Endothelial cell of umbilical vein (primary cell): ENCODE measurements around the gene ZNF346. TPM values are rescaled to one million over a fixed set of nuclear protein-coding genes. Genes with fewer than 3 reads are reported as not detected.
A peak's percentile ranks its signal among the peaks of the same experiment; 100 is the strongest.

ENCODE experiments used
- BruUV-seq: library from RNA; stranded (reverse); fragments of 400-500 nt; replicated peaks from 2 replicates; lab custom pipeline; 2021; lab: Mats Ljungman, UMichigan
- CTCF ChIA-PET: fragments of 300-600, 350-600 bp; sonication (Branson Sonifier 250); formaldehyde crosslinking; loops from one replicate; lab custom pipeline; 2021; ENCODE audit warnings: antibody characterized with exemption, inconsistent platforms; lab: Charles Lee
- POLR2A ChIA-PET: fragments of 300-600, 350-600 bp; sonication (Branson Sonifier 250); formaldehyde crosslinking; loops from one replicate; lab custom pipeline; 2021; ENCODE audit warnings: antibody characterized with exemption, inconsistent platforms; lab: Charles Lee
- DNase-seq: peaks from one replicate; pipeline ENCODE4 v3.0.0-alpha.2; 2011; ENCODE audit warnings: low read depth, low spot score
- FAIRE-seq: peaks from 2 replicates; lab custom pipeline; 2011; peaks lifted over from hg19 to GRCh38; lab: Jason Lieb, UNC
- H2AFZ ChIP-seq: 2 replicates; pipeline ENCODE4 v1.6.0; 2012; ENCODE audit warnings: low read depth, low read length, control low read depth, inconsistent platforms
- H3K27ac ChIP-seq: 2 replicates; pipeline ENCODE4 v1.5.1; 2011; ENCODE audit warnings: low read depth, mild to moderate bottlenecking, control low read depth, low read length, moderate library complexity; ENCODE audit not compliant: insufficient read depth
- H3K27me3 ChIP-seq, 2 experiments: 2 replicates each; pipeline versions ENCODE4 v1.6.0 to v1.6.1; 2011; ENCODE audit warnings: low read length in 2 of 2, mixed read lengths in 1 of 2; ENCODE audit not compliant: control insufficient read depth in 2 of 2, insufficient read depth in 2 of 2
- H3K36me3 ChIP-seq, 2 experiments: 2 replicates in 1 of 2; 3 replicates in 1 of 2; pipeline ENCODE4 v1.5.1; 2011; ENCODE audit warnings: low read length in 2 of 2, mild to moderate bottlenecking in 1 of 2, moderate library complexity in 1 of 2; ENCODE audit not compliant: control insufficient read depth in 2 of 2, insufficient read depth in 2 of 2; ENCODE audit errors: extremely low read depth in 1 of 2
- H3K4me1 ChIP-seq: 3 replicates; pipeline ENCODE4 v1.5.1; 2011; ENCODE audit warnings: mild to moderate bottlenecking, low read length; ENCODE audit not compliant: control insufficient read depth, insufficient read depth; ENCODE audit errors: extremely low read depth
- H3K4me2 ChIP-seq: 2 replicates; pipeline ENCODE4 v1.6.1; 2011; ENCODE audit warnings: low read length, control low read depth, mixed read lengths; ENCODE audit not compliant: insufficient read depth
- H3K4me3 ChIP-seq, 3 experiments: fragments of 200-600 bp in 1 of 3; sonication (generic), shearing (Covaris generic) in 1 of 3; replicated peaks in 1 of 3; 2 replicates each; pipeline ENCODE4 v1.5.1; 2011 to 2016; ENCODE audit warnings: control low read depth in 3 of 3, low read length in 3 of 3, mild to moderate bottlenecking in 2 of 3, inconsistent platforms in 1 of 3, low read depth in 1 of 3, moderate library complexity in 1 of 3; ENCODE audit not compliant: insufficient read depth in 1 of 3
- H3K79me2 ChIP-seq: 2 replicates; pipeline ENCODE4 v1.6.0; 2012; ENCODE audit warnings: low read length, inconsistent platforms; ENCODE audit not compliant: control insufficient read depth, insufficient read depth
- H3K9ac ChIP-seq: replicated peaks from 2 replicates; pipeline ENCODE3; 2011; ENCODE audit warnings: low read length, control low read depth; ENCODE audit not compliant: insufficient read depth; ENCODE audit errors: extremely low read depth
- H3K9me1 ChIP-seq: replicated peaks from 3 replicates; pipeline ENCODE4 v1.6.0; 2011; ENCODE audit warnings: mild to moderate bottlenecking, low read length; ENCODE audit not compliant: control insufficient read depth, insufficient read depth; ENCODE audit errors: extremely low read depth
- H3K9me3 ChIP-seq: replicated peaks from 2 replicates; pipeline ENCODE4 v1.5.1; 2012; ENCODE audit warnings: low read length, inconsistent platforms; ENCODE audit not compliant: control insufficient read depth, insufficient read depth
- H4K20me1 ChIP-seq: replicated peaks from 2 replicates; pipeline ENCODE3; 2011; ENCODE audit warnings: mild to moderate bottlenecking, low read length; ENCODE audit not compliant: control insufficient read depth, insufficient read depth; ENCODE audit errors: extremely low read depth
- EZH2 ChIP-seq: IDR thresholded peaks from 2 replicates; pipeline ENCODE4 v1.6.1; 2012; ENCODE audit warnings: borderline replicate concordance, low read depth, mild to moderate bottlenecking, moderate library complexity, low read length, inconsistent platforms; ENCODE audit not compliant: severe bottlenecking
- POLR2AphosphoS5 ChIP-seq: IDR thresholded peaks from 2 replicates; pipeline ENCODE4 v1.6.1; 2012; ENCODE audit warnings: low read depth, mild to moderate bottlenecking, control low read depth, low read length, moderate library complexity; ENCODE audit not compliant: insufficient read depth
- dilution Hi-C: fragments of 300-500 bp; cut with MboI; formaldehyde crosslinking; loops from one replicate; pipeline ENCODE4 v1.15.0; 2019; ENCODE audit warnings: low sequenced_read_pairs; ENCODE audit not compliant: extremely low pct_ligation_motif_present
- intact Hi-C: fragments of 100-400 bp; cut with micrococcal nuclease; formaldehyde crosslinking; loops from one replicate; pipeline ENCODE4 v1.10.0; 2022
- polyA plus RNA-seq, 4 experiments: library from polyadenylated mRNA; depleted of rRNA in 3 of 4; stranded (reverse) in 3 of 4; unstranded in 1 of 4; fragments of >200 nt; gene quantifications; 2 replicates each; pipeline versions ENCODE4 v1.2.1 to v1.2.3, GENCODE V29; 2011 to 2012; ENCODE audit warnings: missing spikeins in 1 of 4
- total RNA-seq: library from RNA; stranded (reverse); gene quantifications from 2 replicates; pipeline ENCODE4 v1.2.3, GENCODE V29; 2021
- TF ChIP-seq, protein P1 (sequence below), 2 donors: IDR thresholded peaks; 1 replicate in 1 of 2; 2 replicates in 1 of 2; pipeline ENCODE4 v1.5.1; 2011; ENCODE audit warnings: low read length in 2 of 2, mild to moderate bottlenecking in 2 of 2, moderate library complexity in 2 of 2, control low read depth in 1 of 2, inconsistent platforms in 1 of 2, low read depth in 1 of 2; ENCODE audit not compliant: insufficient read depth in 1 of 2; ENCODE audit errors: extremely low read depth in 1 of 2

Gene ZNF346
- total and polyA plus RNA-seq, 2 donors (not counting 3 experiments of a cell fraction or from before 2014, with no cell fraction given), result 25.3 to 35.2 TPM

DNA sequence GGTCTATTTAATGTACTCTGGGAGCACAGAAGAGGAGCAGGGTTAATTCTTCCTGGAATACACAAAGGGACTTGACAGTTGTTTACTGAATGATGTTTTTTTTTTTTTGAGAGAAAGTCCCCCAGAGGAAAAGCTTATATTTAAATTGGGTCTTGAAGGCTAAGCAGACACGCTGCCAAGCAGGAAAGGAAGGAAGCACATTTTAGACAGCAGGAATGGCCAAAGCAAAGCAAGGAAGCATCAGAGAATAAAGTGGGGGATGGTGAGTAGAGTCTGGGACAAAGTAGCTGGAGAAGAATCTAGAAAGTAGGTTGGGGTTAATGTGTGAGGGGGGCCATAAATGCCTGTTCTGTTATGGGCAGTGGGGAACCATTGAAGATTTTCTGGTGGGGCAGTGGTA lies 21.5 kb downstream of the ZNF346 start:
- H4K20me1 ChIP-seq, result no peaks in the 10 kb centered on the region
- CTCF ChIA-PET, result interaction anchor here (0.9 to 2.0 kb wide), 4 partner anchors 14 to 383 kb away, joined by 4 to 16 read pairs (median 5); no protein-coding TSS in a partner anchor
- BruUV-seq, result no TSS peak

DNA sequence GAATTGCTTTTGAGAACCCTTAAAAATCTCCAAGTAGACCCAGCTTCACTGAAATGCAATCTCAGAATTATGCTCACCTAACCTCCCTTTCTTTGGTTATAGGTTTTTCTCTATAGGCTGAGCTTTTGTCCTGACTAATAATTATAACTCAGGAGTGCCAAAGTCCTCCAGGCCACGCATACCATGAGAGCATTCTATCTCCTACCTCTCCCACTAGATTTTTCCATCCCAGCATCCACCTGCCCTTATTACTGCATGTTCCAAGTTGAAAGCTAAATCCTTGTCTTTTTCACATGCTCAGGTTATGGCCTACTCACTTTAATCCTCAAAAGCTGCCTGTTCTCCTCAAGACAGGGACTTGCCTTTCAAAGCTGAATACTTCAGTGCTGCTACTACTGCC lies 22.1 kb downstream of the ZNF346 start:
- H3K9ac ChIP-seq, result no peak overlapping the region
- H3K9me1 ChIP-seq, result no peaks in the 10 kb centered on the region
- ChIA-PET CTCF (interaction anchor here (0.9 to 2.0 kb wide), 2 partner anchors 14 to 27 kb away, joined by 4 to 16 read pairs; no protein-coding TSS in a partner anchor), POLR2A (no interaction called here)
- peaks cover 8% of the 10 kb centered on the region for H3K4me1 ChIP-seq
- no peak overlapping the region for H3K27ac ChIP-seq
- peaks cover 9 to 11% of the 10 kb centered on the region in 2 experiments for H3K36me3 ChIP-seq
- no TSS peak for BruUV-seq
- FAIRE-seq (no peak), DNase-seq (no peak)
- intact Hi-C loops, result no loop called here
- H3K9me3 ChIP-seq, result no peaks in the 10 kb centered on the region
- no peaks in the 10 kb centered on the region for H4K20me1 ChIP-seq
- no peak for TF ChIP-seq POLR2AphosphoS5
- TF ChIP-seq, protein P1, sequence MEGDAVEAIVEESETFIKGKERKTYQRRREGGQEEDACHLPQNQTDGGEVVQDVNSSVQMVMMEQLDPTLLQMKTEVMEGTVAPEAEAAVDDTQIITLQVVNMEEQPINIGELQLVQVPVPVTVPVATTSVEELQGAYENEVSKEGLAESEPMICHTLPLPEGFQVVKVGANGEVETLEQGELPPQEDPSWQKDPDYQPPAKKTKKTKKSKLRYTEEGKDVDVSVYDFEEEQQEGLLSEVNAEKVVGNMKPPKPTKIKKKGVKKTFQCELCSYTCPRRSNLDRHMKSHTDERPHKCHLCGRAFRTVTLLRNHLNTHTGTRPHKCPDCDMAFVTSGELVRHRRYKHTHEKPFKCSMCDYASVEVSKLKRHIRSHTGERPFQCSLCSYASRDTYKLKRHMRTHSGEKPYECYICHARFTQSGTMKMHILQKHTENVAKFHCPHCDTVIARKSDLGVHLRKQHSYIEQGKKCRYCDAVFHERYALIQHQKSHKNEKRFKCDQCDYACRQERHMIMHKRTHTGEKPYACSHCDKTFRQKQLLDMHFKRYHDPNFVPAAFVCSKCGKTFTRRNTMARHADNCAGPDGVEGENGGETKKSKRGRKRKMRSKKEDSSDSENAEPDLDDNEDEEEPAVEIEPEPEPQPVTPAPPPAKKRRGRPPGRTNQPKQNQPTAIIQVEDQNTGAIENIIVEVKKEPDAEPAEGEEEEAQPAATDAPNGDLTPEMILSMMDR (IDR thresholded peaks at IDR 0.05; ENCODE audit: extremely low read depth in 1 of 2, insufficient read depth in 1 of 2, low read depth in 1 of 2, low read length in 2 of 2), result no peak
- dilution Hi-C loops, result no loop called here
- H2AFZ ChIP-seq, result no peak overlapping the region
- H3K4me3 ChIP-seq, result no peak overlapping the region
- no peak overlapping the region for H3K4me2 ChIP-seq
- H3K27me3 ChIP-seq, result no peaks in the 10 kb centered on the region
- no peaks in the 10 kb centered on the region for H3K79me2 ChIP-seq

More for the DNA sequence above, 21.5 kb downstream of the ZNF346 start:
- POLR2A ChIA-PET, result no interaction called here
- Histone ChIP-seq H3K4me3 (no peak overlapping the region), H3K79me2 (no peaks in the 10 kb centered on the region), H3K4me2 (peak overlapping the region; percentile 19), H3K9me3 (no peaks in the 10 kb centered on the region), H3K27me3 (no peaks in the 10 kb centered on the region), H3K27ac (no peak overlapping the region), H3K4me1 (peaks cover 8% of the 10 kb centered on the region), H3K9me1 (no peaks in the 10 kb centered on the region), H3K36me3 (peaks cover 5 to 6% of the 10 kb centered on the region in 2 experiments), H2AFZ (no peak overlapping the region), H3K9ac (no peak overlapping the region)
- dilution Hi-C loops (no loop called here), intact Hi-C loops (no loop called here)
- DNase-seq (peak; percentile 75), FAIRE-seq (peak; percentile 67)
- no peak for TF ChIP-seq EZH2
- TF ChIP-seq, protein P1 (IDR thresholded peaks at IDR 0.05; ENCODE audit: extremely low read depth in 1 of 2, insufficient read depth in 1 of 2, low read depth in 1 of 2, low read length in 2 of 2), result no peak
